K562 (cell line): ENCODE measurements around the gene PLEKHG1. TPM values are rescaled to one million over a fixed set of nuclear protein-coding genes. Genes with fewer than 3 reads are reported as not detected.

Experiments
- ATF7 ChIP-seq: fragments of 450-650 bp; IDR thresholded peaks from 2 replicates; pipeline ENCODE4 v1.7.1; 2014; ENCODE audit warnings: mild to moderate bottlenecking, moderate library complexity
- BCL6 ChIP-seq: fragments of 250-450 bp; sonication (Bioruptor Pico); IDR thresholded peaks from 2 replicates; pipeline ENCODE4 v1.4.0; 2020
- BRF2 ChIP-seq: IDR thresholded peaks from 3 replicates; pipeline ENCODE4 v1.6.1; 2011; ENCODE audit warnings: borderline replicate concordance, mild to moderate bottlenecking; ENCODE audit not compliant: insufficient read length, insufficient read depth
- CBX1 ChIP-seq: sonication (generic); IDR thresholded peaks from 2 replicates; pipeline ENCODE4 v1.6.1; 2016; ENCODE audit warnings: antibody characterized with exemption, low read depth, mild to moderate bottlenecking
- CREB3L1 ChIP-seq: fragments of 450-650 bp; IDR thresholded peaks from 2 replicates; pipeline ENCODE4 v1.6.1; 2014; ENCODE audit warnings: low read depth, mild to moderate bottlenecking, moderate library complexity, borderline replicate concordance
- ELK1 ChIP-seq: sonication (generic); formaldehyde crosslinking; IDR thresholded peaks from 2 replicates; pipeline ENCODE4 v1.8.1; 2022; ENCODE audit warnings: missing genetic modification reagents
- ETV5 ChIP-seq: sonication (generic); formaldehyde crosslinking; IDR thresholded peaks from 2 replicates; pipeline ENCODE4 v1.4.0; 2020; ENCODE audit warnings: low read depth, mild to moderate bottlenecking, missing genetic modification reagents
- HDAC8 ChIP-seq: fragments of 450-650 bp; IDR thresholded peaks from 2 replicates; pipeline ENCODE4 v1.6.1; 2016; ENCODE audit warnings: mild to moderate bottlenecking, missing genetic modification characterization, moderate library complexity, missing compliant biosample characterization
- HSF4 ChIP-seq: fragments of 250-450 bp; sonication (Bioruptor Pico); IDR thresholded peaks from 2 replicates; pipeline ENCODE4 v2.1.2; 2022; ENCODE audit warnings: mild to moderate bottlenecking, moderate library complexity, borderline replicate concordance
- MED1 ChIP-seq: sonication (generic); formaldehyde crosslinking; IDR thresholded peaks from 2 replicates; pipeline ENCODE4 v1.8.1; 2023; ENCODE audit warnings: missing genetic modification reagents, borderline replicate concordance
- NR2C1 ChIP-seq, 2 experiments: fragments of 450-650 bp; IDR thresholded peaks; 2 replicates each; pipeline ENCODE4 v1.6.1; 2017; ENCODE audit warnings: mild to moderate bottlenecking in 2 of 2, antibody characterized with exemption in 1 of 2, inconsistent platforms in 1 of 2, missing compliant biosample characterization in 1 of 2, missing genetic modification characterization in 1 of 2
- THAP7 ChIP-seq: fragments of 250-450 bp; sonication (Bioruptor Pico); IDR thresholded peaks from 2 replicates; pipeline ENCODE4 v1.5.0; 2021
- XRCC5 ChIP-seq: fragments of 200-400 bp; formaldehyde crosslinking; IDR thresholded peaks from 2 replicates; pipeline ENCODE4 v1.6.1; 2017; ENCODE audit warnings: low read depth, mild to moderate bottlenecking, low read length
- ZBTB1 ChIP-seq: sonication (generic); formaldehyde crosslinking; IDR thresholded peaks from 2 replicates; pipeline ENCODE4 v1.8.1; 2023; ENCODE audit warnings: missing genetic modification reagents, low read depth, mild to moderate bottlenecking, borderline replicate concordance
- ZBTB5 ChIP-seq: fragments of 450-650 bp; IDR thresholded peaks from 2 replicates; pipeline ENCODE4 v1.6.1; 2017; ENCODE audit warnings: antibody characterized with exemption
- ZFX ChIP-seq: sonication (generic); formaldehyde crosslinking; IDR thresholded peaks from 2 replicates; pipeline ENCODE4 v1.8.0; 2022; ENCODE audit warnings: mild to moderate bottlenecking, missing genetic modification reagents, moderate library complexity
- ZNF174 ChIP-seq: fragments of 250-450 bp; sonication (Bioruptor Pico); IDR thresholded peaks from 2 replicates; pipeline ENCODE4 v1.4.0; 2020; ENCODE audit warnings: mild to moderate bottlenecking
- polyA plus RNA-seq, 8 experiments: library from polyadenylated mRNA; depleted of rRNA in 4 of 8; stranded (reverse) in 5 of 8; unstranded in 3 of 8; fragments of >200 nt; fragmentation: Nextera tagmentation in 2 of 8; fragmentation: Illumina TruSeq in 1 of 8; extraction: Ambion mirVana in 2 of 8; extraction: Trizol in 1 of 8; gene quantifications; 2 replicates each; pipeline versions ENCODE4 v1.2.1 to v1.2.3, GENCODE V29; 2011 to 2014; ENCODE audit warnings: inconsistent platforms in 1 of 8, missing spikeins in 1 of 8
- total RNA-seq, 7 experiments: library from RNA; depleted of rRNA in 6 of 7; stranded (reverse); fragments of >200 nt in 6 of 7; fragmentation: Illumina TruSeq in 2 of 7; extraction: Trizol in 2 of 7; gene quantifications; 2 replicates each; pipeline versions ENCODE4 v1.2.1 to v1.2.3, GENCODE V29; 2011 to 2021; ENCODE audit warnings: low replicate concordance in 1 of 7

PLEKHG1 gene
- total and polyA plus RNA-seq, 9 of the 15 experiments (the other 6 are each of a cell fraction or from before 2014, with no cell fraction given): 0.03 to 0.16 (median 0.03) TPM; not detected in 6

GRCh38 chr6:150573041-150573681 lies 26.5 kb upstream of the PLEKHG1 start (continued):
- TF ChIP-seq ETV5: no peak
- TF ChIP-seq CREB3L1: no peak
- TF ChIP-seq BRF2: no peak
- TF ChIP-seq ELK1: no peak
- no peak for TF ChIP-seq MED1 (CRISPR knock-in tag)
- TF ChIP-seq BCL6 (CRISPR knock-in tag): no peak
- no peak for TF ChIP-seq ZBTB1 (CRISPR knock-in tag)
- TF ChIP-seq ATF7: no peak
- no peak for TF ChIP-seq CBX1
- TF ChIP-seq HSF4 (CRISPR knock-in tag): no peak
- TF ChIP-seq ZFX (CRISPR knock-in tag): no peak
- TF ChIP-seq HDAC8: no peak
- no peak for TF ChIP-seq NR2C1 (IDR thresholded peaks at IDR 0.05)
- TF ChIP-seq NR2C1 (tag; IDR thresholded peaks at IDR 0.05): peak; percentile 77; the same call in 1 of the 2 replicates
- no peak for TF ChIP-seq ZNF174 (CRISPR knock-in tag)
- TF ChIP-seq XRCC5: no peak
- no peak for TF ChIP-seq THAP7 (CRISPR knock-in tag)
- TF ChIP-seq ZBTB5: no peak
